Retinal pigment epithelial cell (primary cell): ENCODE data around the gene CHID1.

Experiments
- DNase-seq: peaks from one replicate; pipeline ENCODE4 v3.0.0-alpha.2; 2010; ENCODE audit warnings: low read depth
- H3K4me3 ChIP-seq: 2 replicates; pipeline ENCODE4 v1.5.1; 2011; ENCODE audit warnings: mild to moderate bottlenecking, low read length, control low read depth, moderate library complexity
- CTCF ChIP-seq: conservative IDR thresholded peaks from 2 replicates; pipeline ENCODE4 v1.5.1; 2011; ENCODE audit warnings: low read depth, low read length, control low read depth, inconsistent platforms

Gene CHID1

GRCh38 chr11:849104-849824, 61.3 kb downstream of the CHID1 start:
- DNase-seq, result no peak
- TF ChIP-seq CTCF, result no peak
- H3K4me3 ChIP-seq, result peak overlapping the region; percentile 56

- TF ChIP-seq CTCF, result peak; percentile 95
- H3K4me3 ChIP-seq, result no peak overlapping the region
- no peak for DNase-seq
These were observed 62.2 kb downstream of the CHID1 start for GRCh38 chr11:848380-848931.

DNA sequence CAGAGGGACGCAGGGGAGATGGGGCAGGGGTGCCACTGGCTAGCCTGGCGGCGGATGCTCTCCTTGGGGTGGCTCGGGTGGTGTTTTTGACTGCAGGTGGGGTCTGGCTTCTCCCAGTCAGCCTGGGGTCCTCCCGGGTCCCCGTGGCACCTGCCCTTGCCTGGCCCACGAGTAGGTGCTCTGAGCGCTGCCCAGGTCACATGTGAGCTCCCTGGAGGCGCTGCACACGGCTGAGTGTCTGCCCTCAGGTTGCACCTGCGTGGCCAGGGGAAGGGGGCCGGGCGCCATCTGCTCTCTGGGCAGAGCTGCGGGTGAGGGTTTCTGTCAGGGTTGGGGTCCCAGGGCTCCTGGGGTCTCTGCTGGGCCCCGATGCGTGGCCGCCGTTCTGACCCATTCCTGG, 62.7 kb downstream of the CHID1 start:
- TF ChIP-seq CTCF, result no peak
- no peak for DNase-seq
- H3K4me3 ChIP-seq, result no peak overlapping the region

DNA sequence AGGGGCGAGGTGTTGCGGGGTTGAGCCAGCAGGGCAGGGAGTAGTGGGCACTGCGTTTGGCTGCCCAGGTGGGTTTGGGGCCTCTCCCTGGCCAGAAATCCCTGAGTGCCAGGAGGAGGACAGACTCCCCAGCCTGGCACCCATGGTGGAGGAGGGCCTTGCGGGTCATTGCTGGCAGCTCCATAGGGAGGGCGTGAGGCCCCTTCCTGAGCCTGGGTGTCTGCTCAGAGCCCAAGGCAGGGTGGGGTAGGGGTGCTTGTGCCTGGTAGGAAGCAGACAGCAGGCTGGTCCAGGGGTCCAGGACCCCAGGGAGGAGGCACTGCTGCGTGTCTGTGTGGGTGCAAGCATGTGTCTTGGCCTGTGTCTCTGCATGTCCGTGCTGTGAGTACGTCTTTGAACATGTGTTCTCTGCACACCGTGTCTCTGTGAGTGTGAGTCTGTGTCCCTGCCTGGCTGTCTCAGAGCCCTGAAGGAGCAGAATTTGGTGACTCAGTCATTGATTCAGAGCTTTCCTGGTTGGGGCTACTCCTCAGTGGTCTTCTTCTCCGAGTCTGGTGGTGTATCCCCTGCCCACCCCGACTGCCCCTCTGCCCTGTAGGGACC, 64.0 kb downstream of the CHID1 start:
- no peak overlapping the region for H3K4me3 ChIP-seq
- no peak for DNase-seq

DNA sequence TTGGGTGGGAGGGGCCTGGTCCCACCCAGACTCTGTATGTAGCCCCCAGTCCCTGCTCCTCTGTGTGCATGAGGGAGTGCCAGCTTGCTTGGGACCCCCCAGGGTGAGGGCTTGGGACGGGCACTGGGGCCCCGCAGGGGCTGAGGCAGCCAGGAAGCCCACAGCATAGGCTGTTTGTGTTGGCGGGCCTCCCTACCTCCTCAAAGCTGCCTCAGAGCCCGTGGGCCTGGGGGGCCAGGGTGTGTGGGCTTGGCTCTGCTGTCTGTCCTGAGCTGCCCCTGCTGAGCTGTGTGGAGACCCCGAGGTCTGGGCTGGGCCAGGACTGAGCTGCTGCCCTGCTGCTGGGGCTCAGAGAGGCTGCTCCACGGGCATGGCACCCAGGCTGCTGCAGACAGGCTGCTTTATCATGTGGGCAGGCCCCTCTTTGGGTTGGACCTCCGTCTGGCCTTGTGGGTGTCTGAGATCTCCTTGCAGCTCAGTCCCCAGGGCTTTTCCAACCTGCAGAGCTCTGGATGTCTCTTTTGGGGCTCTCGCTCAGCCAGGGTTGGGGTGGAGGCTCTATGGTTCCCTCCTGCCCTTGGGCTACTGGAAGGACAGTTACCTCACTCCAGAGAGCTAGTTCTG, 64.6 kb downstream of the CHID1 start:
- no peak for TF ChIP-seq CTCF
- no peak overlapping the region for H3K4me3 ChIP-seq
- no peak for DNase-seq

More for the DNA sequence above, 64.0 kb downstream of the CHID1 start:
- TF ChIP-seq CTCF, result no peak

DNA sequence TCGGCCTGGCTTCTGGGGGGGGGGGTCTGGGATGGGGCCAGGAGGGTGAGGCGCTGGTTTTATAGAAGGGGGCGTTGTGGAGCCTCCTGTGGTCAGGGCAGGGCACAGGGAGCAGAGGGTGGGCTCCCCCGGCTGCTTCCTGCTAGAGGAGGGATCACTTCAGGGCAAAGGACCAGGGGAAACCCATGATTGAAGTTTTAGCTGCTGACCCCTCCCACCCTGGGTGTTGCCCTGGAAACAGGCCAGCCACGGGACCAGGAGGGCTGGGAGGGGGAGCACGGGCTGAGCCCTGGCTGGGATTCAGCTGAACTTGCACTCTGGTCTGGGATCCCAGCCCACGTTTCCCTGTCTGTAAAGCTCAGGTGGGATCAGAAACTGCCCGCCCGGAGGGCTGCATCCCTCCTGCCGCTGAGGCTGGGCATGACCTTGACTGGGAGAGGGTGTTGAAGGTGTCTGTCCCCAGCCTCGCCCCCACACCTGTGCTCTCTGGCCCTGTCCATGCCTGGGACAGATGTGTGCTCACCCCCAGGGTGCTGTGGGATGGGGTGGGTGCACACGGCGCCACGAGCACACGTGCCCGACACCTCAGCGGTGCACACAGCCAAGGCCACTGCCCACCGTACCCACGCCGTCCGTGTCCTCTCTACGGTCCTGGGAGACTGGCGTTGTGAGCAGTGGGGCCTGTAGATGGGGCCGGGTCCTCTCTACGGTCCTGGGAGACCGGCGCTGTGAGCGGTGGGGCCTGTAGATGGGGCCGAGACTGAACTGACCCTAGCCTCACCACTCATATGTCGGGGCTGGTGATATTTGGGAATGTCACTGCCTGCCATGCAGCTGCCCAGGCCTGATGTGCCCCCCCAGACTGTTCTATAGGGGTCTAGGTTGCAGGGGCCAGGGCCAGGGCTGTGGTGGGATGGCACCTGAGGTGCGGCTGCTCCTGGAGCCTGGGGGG, 65.6 kb downstream of the CHID1 start:
- DNase-seq, result peak; percentile 91
- H3K4me3 ChIP-seq, result peak overlapping the region; percentile 93
- no peak for TF ChIP-seq CTCF
